Cardiac muscle cell (in vitro differentiated cells and primary cell): ENCODE measurements around the gene GPR78. TPM values are rescaled to one million over a fixed set of nuclear protein-coding genes. Genes with fewer than 3 reads are reported as not detected.

Experiments used
- DNase-seq, 2 donors: peaks; one replicate each; pipeline versions ENCODE4 v3.0.0 to v3.0.0-alpha.2; 2010 to 2017; ENCODE audit warnings: low read depth in 1 of 2, low spot score in 1 of 2
- H3K27ac ChIP-seq: fragments of 200-600 bp; sonication (generic); 2 replicates; pipeline ENCODE4 v1.5.1; 2016
- H3K27me3 ChIP-seq: fragments of 200-600 bp; sonication (generic); 2 replicates; pipeline ENCODE4 v1.6.0; 2016; ENCODE audit warnings: control low read depth
- H3K36me3 ChIP-seq: fragments of 200-600 bp; sonication (generic); 2 replicates; pipeline ENCODE4 v1.5.1; 2016; ENCODE audit warnings: control low read depth
- H3K4me1 ChIP-seq: fragments of 200-600 bp; sonication (generic); 2 replicates; pipeline ENCODE4 v1.8.1; 2017; ENCODE audit warnings: low read depth, mild to moderate bottlenecking, mixed run types
- H3K4me3 ChIP-seq: fragments of 200-600 bp; sonication (generic); 2 replicates; pipeline ENCODE4 v1.5.1; 2016; ENCODE audit warnings: mild to moderate bottlenecking
- H3K9me3 ChIP-seq: fragments of 200-600 bp; sonication (generic); 2 replicates; pipeline ENCODE4 v1.5.1; 2017; ENCODE audit warnings: low read depth, mild to moderate bottlenecking, control low read depth
- polyA plus RNA-seq: library from polyadenylated mRNA; unstranded; fragments of >200 nt; fragmentation: Nextera tagmentation; extraction: Ambion mirVana; gene quantifications from 2 replicates; pipeline ENCODE4 v1.2.1, GENCODE V29; 2016
- total RNA-seq: library from RNA; depleted of rRNA; stranded (reverse); fragments of >200 nt; gene quantifications from 2 replicates; pipeline ENCODE4 v1.2.3, GENCODE V29; 2016
- TF ChIP-seq, protein P1 (sequence below): IDR thresholded peaks from 2 replicates; pipeline ENCODE4 v1.5.1; 2012; ENCODE audit warnings: low read depth, mild to moderate bottlenecking, low read length

Gene GPR78
- total and polyA plus RNA-seq, 2 experiments from 2014 or later = 0.13 to 0.63 TPM

DNA sequence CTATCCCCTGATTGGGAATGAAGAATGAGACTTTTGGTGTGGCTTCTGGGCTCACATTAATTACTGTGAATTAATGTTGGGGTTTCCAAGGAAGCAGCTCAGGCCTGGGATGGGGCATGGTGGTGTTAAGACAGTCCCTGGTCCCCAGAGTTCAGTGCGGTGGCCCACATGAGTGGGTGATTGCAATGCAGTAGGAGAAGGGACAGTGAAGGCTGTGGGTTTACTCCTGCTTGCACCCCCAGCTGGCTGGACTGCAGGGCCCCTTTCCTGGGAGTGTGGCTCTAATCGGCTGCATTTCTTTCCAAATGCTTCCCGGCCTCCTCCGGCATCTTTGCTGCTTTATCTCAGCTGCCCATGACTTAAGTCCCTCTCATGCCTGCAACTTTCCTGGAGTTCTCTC lies 28.2 kb upstream of the GPR78 start:
- no peaks in the 10 kb centered on the region for H3K4me1 ChIP-seq
- DNase-seq = no peak
- TF ChIP-seq, protein P1, sequence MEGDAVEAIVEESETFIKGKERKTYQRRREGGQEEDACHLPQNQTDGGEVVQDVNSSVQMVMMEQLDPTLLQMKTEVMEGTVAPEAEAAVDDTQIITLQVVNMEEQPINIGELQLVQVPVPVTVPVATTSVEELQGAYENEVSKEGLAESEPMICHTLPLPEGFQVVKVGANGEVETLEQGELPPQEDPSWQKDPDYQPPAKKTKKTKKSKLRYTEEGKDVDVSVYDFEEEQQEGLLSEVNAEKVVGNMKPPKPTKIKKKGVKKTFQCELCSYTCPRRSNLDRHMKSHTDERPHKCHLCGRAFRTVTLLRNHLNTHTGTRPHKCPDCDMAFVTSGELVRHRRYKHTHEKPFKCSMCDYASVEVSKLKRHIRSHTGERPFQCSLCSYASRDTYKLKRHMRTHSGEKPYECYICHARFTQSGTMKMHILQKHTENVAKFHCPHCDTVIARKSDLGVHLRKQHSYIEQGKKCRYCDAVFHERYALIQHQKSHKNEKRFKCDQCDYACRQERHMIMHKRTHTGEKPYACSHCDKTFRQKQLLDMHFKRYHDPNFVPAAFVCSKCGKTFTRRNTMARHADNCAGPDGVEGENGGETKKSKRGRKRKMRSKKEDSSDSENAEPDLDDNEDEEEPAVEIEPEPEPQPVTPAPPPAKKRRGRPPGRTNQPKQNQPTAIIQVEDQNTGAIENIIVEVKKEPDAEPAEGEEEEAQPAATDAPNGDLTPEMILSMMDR = no peak
- H3K27ac ChIP-seq = no peak overlapping the region
- no peak overlapping the region for H3K4me3 ChIP-seq
- no peaks in the 10 kb centered on the region for H3K36me3 ChIP-seq
- no peaks in the 10 kb centered on the region for H3K27me3 ChIP-seq
- no peaks in the 10 kb centered on the region for H3K9me3 ChIP-seq

DNA sequence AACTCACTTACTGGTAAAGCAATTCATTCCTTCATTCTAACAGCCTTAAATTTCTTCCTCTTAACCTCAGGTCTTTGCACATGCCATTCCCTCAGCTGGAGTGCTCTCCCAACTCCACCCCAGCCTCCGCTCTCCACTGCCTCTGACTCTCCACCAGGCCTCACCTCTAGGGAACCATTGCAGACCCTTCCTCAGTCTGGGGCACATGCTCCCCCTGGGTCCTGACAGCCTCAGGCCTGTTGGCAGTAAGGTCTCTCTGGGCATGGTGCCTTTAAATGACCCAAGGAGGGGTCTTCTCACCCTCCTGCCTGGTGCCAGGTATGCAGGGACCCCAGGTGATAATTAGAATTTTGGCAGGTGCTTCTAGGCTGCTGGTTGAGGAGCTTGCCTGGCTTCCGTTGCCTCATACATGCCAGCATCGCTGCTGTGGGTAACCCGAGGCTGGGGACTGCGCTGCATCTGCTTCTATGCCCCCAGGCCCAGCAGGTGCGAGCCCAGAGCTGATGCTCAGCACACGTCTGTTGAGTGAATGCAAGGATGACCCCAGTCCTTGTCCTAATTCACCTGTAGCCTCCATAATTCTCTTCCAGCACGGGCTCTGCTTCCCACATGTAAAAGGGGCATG lies 27.5 kb upstream of the GPR78 start:
- Histone ChIP-seq H3K9me3 (no peaks in the 10 kb centered on the region), H3K4me1 (no peaks in the 10 kb centered on the region), H3K27me3 (no peaks in the 10 kb centered on the region), H3K27ac (no peak overlapping the region), H3K36me3 (no peaks in the 10 kb centered on the region), H3K4me3 (no peak overlapping the region)
- TF ChIP-seq, protein P1 = no peak
- DNase-seq = no peak

DNA sequence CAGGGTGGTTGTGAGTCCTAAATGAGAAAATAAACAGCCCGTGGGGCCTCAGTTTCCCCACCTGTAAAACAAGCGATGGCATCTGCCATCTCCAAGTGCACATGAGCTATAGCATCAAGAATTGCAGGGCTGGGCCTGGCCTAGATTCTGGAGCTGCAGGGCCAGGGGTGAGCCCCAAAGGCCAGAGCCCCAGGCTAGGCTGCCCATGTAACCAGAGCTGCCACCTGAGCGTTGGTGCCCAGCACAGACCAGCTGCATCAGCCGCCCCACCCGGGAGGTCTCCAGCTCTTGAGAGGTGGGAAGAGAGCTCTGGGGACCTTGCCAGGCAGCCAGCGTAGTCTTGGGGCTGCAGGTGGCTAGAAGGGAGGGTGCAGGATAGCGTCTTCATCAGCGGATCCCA lies 27.0 kb upstream of the GPR78 start:
- H3K4me1 ChIP-seq = no peaks in the 10 kb centered on the region
- no peak overlapping the region for H3K27ac ChIP-seq
- no peak overlapping the region for H3K4me3 ChIP-seq
- TF ChIP-seq, protein P1 = no peak
- no peaks in the 10 kb centered on the region for H3K27me3 ChIP-seq
- H3K9me3 ChIP-seq = no peaks in the 10 kb centered on the region
- DNase-seq = no peak
- H3K36me3 ChIP-seq = no peaks in the 10 kb centered on the region

GRCh38 chr4:8553991-8554405 lies 26.2 kb upstream of the GPR78 start:
- DNase-seq = no peak
- TF ChIP-seq, protein P1 = no peak
- H3K4me3 ChIP-seq = no peak overlapping the region
- no peak overlapping the region for H3K27ac ChIP-seq
- no peaks in the 10 kb centered on the region for H3K36me3 ChIP-seq
- no peaks in the 10 kb centered on the region for H3K4me1 ChIP-seq
- H3K27me3 ChIP-seq = no peaks in the 10 kb centered on the region
- H3K9me3 ChIP-seq = no peaks in the 10 kb centered on the region

DNA sequence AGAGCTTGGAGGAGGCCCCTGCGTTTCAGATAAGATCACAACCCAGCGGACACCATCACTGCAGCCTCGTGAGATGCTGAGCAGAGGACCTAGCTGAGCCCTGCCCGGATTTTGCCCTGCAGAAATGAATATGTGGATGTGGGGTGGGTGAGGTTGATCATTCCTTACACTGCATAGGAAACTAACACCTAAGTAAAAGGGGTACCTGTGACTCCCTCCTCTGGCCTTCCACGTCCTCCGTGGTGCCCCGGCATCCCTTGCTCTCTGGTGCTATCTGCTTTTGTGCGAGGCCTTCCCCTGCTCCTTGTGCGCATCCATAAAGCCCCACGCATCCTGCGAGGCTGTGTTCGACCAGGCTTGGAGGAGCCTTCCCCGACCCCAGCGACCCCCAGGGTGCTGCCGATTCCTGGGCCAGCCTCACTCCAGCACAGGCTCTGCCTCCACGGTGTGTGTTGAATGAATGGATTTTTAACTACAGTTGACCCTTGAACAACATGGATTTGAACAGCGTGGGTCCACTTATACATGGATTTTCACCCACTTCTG lies 25.6 kb upstream of the GPR78 start:
- H3K9me3 ChIP-seq = no peaks in the 10 kb centered on the region
- H3K4me3 ChIP-seq = no peak overlapping the region
- H3K4me1 ChIP-seq = no peaks in the 10 kb centered on the region
- TF ChIP-seq, protein P1 = no peak
- DNase-seq = no peak
- no peaks in the 10 kb centered on the region for H3K27me3 ChIP-seq
- no peaks in the 10 kb centered on the region for H3K36me3 ChIP-seq
- H3K27ac ChIP-seq = no peak overlapping the region
